ENCODE results near the gene LY6G6F. TPM values are rescaled to one million over a fixed set of nuclear protein-coding genes. Genes with fewer than 3 reads are reported as not detected.
A peak's percentile ranks its signal among the peaks of the same experiment; 100 is the strongest.

The LY6G6F gene
- total and polyA plus RNA-seq, 2 of the 13 experiments (the other 11 are each of a cell fraction or from before 2014, with no cell fraction given): not detected

GRCh38 chr6:31742894-31743293 lies 36.2 kb downstream of the LY6G6F start:
- POLR2A ChIA-PET: no interaction called here
- Histone ChIP-seq H3K36me3 (replicated peaks in 1 of 2; ENCODE audit: control insufficient read depth in 1 of 2, insufficient read depth in 2 of 2, low read length in 2 of 2) (peaks cover 0 to 6% of the 10 kb centered on the region in 2 experiments; a peak in 3 of 5 replicates), H3K4me1 (ENCODE audit: insufficient read depth, low read length) (peaks cover 65% of the 10 kb centered on the region), H3K4me2 (ENCODE audit: low read depth, low read length) (no peak overlapping the region), H2AFZ (ENCODE audit: low read length) (no peak overlapping the region), H3K79me2 (ENCODE audit: insufficient read depth, low read length) (no peaks in the 10 kb centered on the region), H3K9me3 (ENCODE audit: low read length) (no peaks in the 10 kb centered on the region), H4K20me1 (ENCODE audit: insufficient read depth, low read length) (no peaks in the 10 kb centered on the region), H3K9ac (ENCODE audit: insufficient read depth, low read depth, low read length) (no peak overlapping the region), H3K4me3 (replicated peaks in 1 of 3; ENCODE audit: insufficient read depth in 1 of 3, low read depth in 2 of 3, low read length in 3 of 3) (no peak overlapping the region), H3K27ac (ENCODE audit: extremely low read length, insufficient read depth, low read length) (no peak overlapping the region), H3K27me3 (ENCODE audit: control insufficient read depth in 1 of 2, insufficient read depth in 2 of 2, low read length in 2 of 2) (no peaks in the 10 kb centered on the region; a peak in 1 of 5 replicates)
- ATAC-seq: no peak
- no TSS peak for BruUV-seq (replicated peaks)
- no peak for TF ChIP-seq ZBTB4 (CRISPR knock-in tag; IDR thresholded peaks at IDR 0.05; ENCODE audit: borderline replicate concordance)
- no peak for TF ChIP-seq RARG (CRISPR knock-in tag; IDR thresholded peaks at IDR 0.05; ENCODE audit: low read depth)
- peak; percentile 68 for TF ChIP-seq HNRNPK (IDR thresholded peaks at IDR 0.05; ENCODE audit: low read depth, low read length, poor library complexity, severe bottlenecking)
- no peak for TF ChIP-seq TEAD2 (CRISPR knock-in tag; IDR thresholded peaks at IDR 0.05)
- TF ChIP-seq MTERF4 (CRISPR knock-in tag; IDR thresholded peaks at IDR 0.05): no peak
- CTCF ChIA-PET (ENCODE audit: low intra/inter-chr PET ratio, low total read pairs): no interaction called here
- DNase-seq (ENCODE audit: low spot score): no peak
- intact Hi-C loops (cut with micrococcal nuclease; ENCODE audit: unreplicated experiment): no loop called here
- in situ Hi-C loops (cut with HindIII; ENCODE audit: extremely low pct_ligation_motif_present, low pct_unique_long_range_greater_than_20kb): no loop called here
- WGBS (ENCODE audit: low lambda C conversion rate): 96% methylated on average over 3 of the region's 3 CpGs
- no peak for FAIRE-seq
